HG02870 (cell line): ENCODE data around the gene CTNNBIP1.

Experiments used
- ATAC-seq: cut with Tn5 transposase; IDR thresholded peaks from one replicate; pipeline ENCODE4 v1.9.1; 2021; ENCODE audit warnings: mild to moderate bottlenecking, moderate library complexity; ENCODE audit not compliant: unreplicated experiment

The CTNNBIP1 gene

GRCh38 chr1:9881838-9882249 lies 28.2 kb downstream of the CTNNBIP1 start:
- ATAC-seq, result no peak

GRCh38 chr1:9878404-9878803 lies 31.7 kb downstream of the CTNNBIP1 start:
- no peak for ATAC-seq

GRCh38 chr1:9877962-9878361 lies 32.1 kb downstream of the CTNNBIP1 start:
- ATAC-seq, result no peak

GRCh38 chr1:9875636-9876000 lies 34.5 kb downstream of the CTNNBIP1 start:
- no peak for ATAC-seq

- ATAC-seq, result peak; percentile 44
These were observed 35.0 kb downstream of the CTNNBIP1 start for GRCh38 chr1:9874959-9875635.

GRCh38 chr1:9874412-9874811 lies 35.7 kb downstream of the CTNNBIP1 start:
- no peak for ATAC-seq

GRCh38 chr1:9873992-9874391 lies 36.1 kb downstream of the CTNNBIP1 start:
- ATAC-seq, result no peak

- ATAC-seq, result no peak
These were observed 36.7 kb downstream of the CTNNBIP1 start for GRCh38 chr1:9873385-9873784.

GRCh38 chr1:9872430-9873165 lies 37.5 kb downstream of the CTNNBIP1 start:
- ATAC-seq, result no peak

- no peak for ATAC-seq
These were observed 38.2 kb downstream of the CTNNBIP1 start for GRCh38 chr1:9871707-9872425.

- ATAC-seq, result no peak
These were observed 39.0 kb downstream of the CTNNBIP1 start for GRCh38 chr1:9871021-9871420.

- ATAC-seq, result no peak
These were observed 39.5 kb downstream of the CTNNBIP1 start for GRCh38 chr1:9870572-9870971.

- no peak for ATAC-seq
These were observed 40.2 kb downstream of the CTNNBIP1 start for GRCh38 chr1:9869831-9870251.

- no peak for ATAC-seq
These were observed 41.9 kb downstream of the CTNNBIP1 start for GRCh38 chr1:9868244-9868590.

GRCh38 chr1:9867408-9868243 lies 42.4 kb downstream of the CTNNBIP1 start:
- ATAC-seq, result peak; percentile 54

GRCh38 chr1:9866836-9867235 lies 43.2 kb downstream of the CTNNBIP1 start:
- ATAC-seq, result no peak

GRCh38 chr1:9865724-9866123 lies 44.3 kb downstream of the CTNNBIP1 start:
- ATAC-seq, result no peak

GRCh38 chr1:9863371-9863770 lies 46.7 kb downstream of the CTNNBIP1 start:
- ATAC-seq, result no peak

- no peak for ATAC-seq
These were observed 48.7 kb downstream of the CTNNBIP1 start for GRCh38 chr1:9861360-9861759.

GRCh38 chr1:9860887-9861286 lies 49.2 kb downstream of the CTNNBIP1 start:
- ATAC-seq, result no peak
